HG03575 (cell line): ENCODE data around the gene CCDC9B.

Experiments
- ATAC-seq: cut with Tn5 transposase; IDR thresholded peaks from one replicate; pipeline ENCODE4 v1.9.1; 2021; ENCODE audit not compliant: unreplicated experiment, insufficient number of reproducible peaks, low FRiP score; ENCODE audit errors: extremely low read depth

The CCDC9B gene

GRCh38 chr15:40300367-40300766, 40.4 kb downstream of the CCDC9B start:
- ATAC-seq = no peak

- no peak for ATAC-seq
Observed at GRCh38 chr15:40298216-40298935, 42.4 kb downstream of the CCDC9B start.

GRCh38 chr15:40297356-40297755, 43.4 kb downstream of the CCDC9B start:
- no peak for ATAC-seq

DNA sequence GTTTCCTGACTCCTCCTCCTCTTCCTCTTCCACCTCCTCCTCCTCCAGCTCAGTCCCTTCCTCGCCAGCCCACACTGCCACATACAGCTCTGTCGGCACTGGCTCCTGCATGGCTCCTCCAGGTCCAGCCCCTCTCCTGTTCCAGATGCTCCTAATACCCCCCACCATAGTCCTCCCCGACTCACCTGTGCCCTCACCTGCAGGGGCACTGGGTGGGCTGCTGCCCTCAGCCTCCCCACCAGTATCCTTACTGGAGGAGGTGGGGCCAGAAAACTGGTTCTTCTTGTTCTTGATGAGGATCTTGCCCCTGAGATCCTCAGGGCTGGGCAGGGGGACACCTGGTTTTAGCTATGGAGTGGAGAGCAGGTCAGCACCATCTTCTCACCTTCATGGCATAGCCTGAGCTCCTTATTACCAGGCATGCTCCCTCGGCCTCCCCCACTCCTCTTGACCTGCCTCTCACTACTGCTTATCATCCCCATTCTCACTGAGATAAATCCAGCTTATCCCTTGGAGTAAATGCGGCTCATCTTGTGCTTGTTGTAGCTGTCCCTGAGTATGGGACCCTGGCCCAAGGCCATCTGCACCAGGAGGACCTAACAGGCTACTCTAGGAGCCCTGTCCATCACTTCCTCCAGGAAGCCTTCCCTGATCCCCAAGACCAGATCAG, 44.0 kb downstream of the CCDC9B start:
- ATAC-seq = no peak

DNA sequence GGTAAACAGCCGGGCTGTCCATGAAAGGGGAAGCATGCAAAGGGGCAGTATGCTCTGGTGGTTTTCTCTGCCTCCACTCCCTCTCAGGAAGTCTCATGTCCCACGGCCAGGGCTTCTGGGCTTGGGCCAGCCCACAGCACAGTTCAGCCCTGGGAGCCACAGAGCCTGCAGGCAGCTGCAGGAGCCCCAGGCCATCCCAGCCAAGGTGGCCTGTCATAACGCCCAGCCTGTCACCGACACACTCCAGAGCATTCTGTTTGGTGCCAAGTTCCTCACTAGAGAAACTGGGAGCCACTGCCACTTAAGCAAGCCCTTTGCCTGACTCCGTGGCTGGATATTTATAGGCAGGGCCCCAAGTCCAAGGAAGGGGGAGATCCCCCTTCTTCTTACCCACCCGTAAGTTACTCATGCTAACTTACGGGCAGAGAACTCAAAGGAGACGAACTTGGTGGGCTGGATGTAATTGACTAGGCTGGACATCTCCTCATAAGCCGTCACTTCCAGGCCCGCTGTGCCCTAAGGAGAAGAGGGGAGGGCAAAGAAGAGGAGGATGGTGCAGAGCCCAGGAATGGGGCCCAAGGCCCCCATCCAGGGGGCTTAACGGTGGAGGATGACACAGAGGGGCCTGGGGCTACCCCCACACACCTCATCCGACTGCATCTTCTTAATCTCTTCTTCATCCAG, 44.7 kb downstream of the CCDC9B start:
- ATAC-seq = no peak

- ATAC-seq = no peak
Observed at GRCh38 chr15:40295297-40295696, 45.4 kb downstream of the CCDC9B start.

- no peak for ATAC-seq
Observed at GRCh38 chr15:40293905-40294895, 46.5 kb downstream of the CCDC9B start.

GRCh38 chr15:40293006-40293405, 47.7 kb downstream of the CCDC9B start:
- ATAC-seq = no peak

- ATAC-seq = no peak
Observed at GRCh38 chr15:40292246-40292645, 48.5 kb downstream of the CCDC9B start.

DNA sequence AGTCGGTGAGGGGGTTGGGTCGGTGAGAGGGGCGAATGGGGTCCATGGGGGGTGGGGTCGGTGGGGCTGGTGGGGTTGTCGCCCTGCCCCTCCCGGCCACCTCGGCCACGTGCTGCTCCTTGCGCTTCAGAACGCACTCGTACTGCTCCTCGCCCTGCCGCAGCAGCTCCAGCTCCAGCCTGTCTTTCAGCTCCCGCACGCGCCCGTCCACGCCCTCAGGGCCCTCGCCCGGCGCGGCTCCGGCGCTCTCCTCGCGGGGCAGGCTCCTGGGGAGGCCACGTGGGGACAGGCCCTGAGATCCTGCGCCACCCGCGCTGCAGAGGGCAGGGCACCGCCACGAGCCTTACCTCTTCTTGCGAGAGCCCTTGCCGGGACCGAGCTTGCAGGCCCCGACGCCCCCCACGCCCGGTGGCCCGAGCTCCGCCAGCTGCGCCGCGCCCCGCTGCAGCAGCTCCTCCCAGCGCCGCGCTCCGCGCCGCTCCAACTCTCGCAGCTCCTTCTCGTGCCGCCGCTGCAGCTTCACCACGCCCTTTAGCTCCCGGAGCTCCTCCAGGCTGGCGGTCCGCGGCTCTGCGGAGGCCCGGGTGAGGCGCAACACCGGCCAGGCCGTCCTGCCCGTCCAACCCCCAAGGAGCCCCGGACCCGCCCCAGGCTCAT, 49.7 kb downstream of the CCDC9B start:
- ATAC-seq = no peak

- no peak for ATAC-seq
Observed at GRCh38 chr15:40290545-40290917, 50.2 kb downstream of the CCDC9B start.

- no peak for ATAC-seq
Observed at GRCh38 chr15:40289140-40289775, 51.5 kb downstream of the CCDC9B start.

GRCh38 chr15:40287968-40288367, 52.8 kb downstream of the CCDC9B start:
- no peak for ATAC-seq

DNA sequence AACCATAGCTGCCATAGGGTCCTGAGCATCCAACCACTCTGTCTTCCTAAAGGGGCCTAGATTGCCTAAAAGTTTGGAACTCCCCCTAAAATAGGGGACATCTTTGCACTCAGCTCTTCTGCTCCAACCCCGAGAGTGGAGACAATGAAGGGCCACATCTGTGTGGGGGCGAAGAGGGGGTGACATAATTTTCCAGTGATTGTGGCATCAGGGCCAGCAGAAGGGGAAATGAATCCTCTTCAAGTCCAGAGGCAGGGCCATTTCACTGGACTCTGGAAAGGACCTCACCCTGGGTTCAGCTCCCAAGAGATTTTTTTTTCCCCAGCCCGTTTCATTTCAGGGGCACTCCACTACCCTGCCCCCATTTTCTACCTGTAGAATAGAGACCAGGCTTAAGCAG, 53.2 kb downstream of the CCDC9B start:
- no peak for ATAC-seq

DNA sequence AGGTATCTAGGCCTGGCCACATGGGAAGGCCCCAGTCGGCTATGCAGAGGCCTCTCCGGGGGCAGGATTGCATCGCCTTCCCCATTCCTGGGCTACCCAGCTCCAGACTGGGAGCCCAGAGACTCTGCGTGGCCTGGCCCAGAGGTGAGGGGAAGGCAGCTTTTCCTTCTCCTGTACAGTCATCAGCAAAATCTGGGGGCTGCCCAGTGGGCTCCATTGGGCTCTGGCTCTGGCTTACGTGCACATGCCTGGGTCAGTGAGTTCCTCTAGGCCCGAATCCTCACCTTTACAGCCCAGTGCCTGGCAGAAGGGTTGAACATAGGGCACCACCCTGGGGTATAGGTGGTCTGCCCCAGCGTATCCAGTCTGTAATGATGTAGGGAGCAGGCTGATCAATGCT, 53.9 kb downstream of the CCDC9B start:
- ATAC-seq = no peak

- no peak for ATAC-seq
Observed at GRCh38 chr15:40286061-40286532, 54.6 kb downstream of the CCDC9B start.

DNA sequence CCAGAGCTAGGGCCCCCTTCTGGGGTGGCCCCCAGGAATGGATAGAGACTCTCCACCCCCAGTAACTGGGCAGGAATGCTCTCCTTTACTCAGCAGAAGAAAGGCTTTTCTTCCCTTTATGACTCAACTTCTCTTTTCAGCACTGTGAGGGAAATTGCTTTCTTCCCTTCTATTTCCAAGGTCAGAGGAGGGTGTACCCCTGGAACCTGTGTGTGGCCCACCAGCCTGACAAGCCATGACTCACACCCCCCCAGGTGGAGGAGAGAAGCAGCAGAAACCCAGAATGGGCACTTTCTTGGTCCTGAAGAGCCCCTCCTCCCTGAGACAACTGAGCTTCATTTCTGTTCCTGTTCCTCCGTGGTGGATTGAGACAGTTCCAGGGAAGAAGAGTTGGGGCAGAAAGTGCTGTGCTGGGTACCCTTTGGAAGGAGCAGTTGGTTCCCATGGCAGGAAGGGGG, 55.2 kb downstream of the CCDC9B start:
- no peak for ATAC-seq

- no peak for ATAC-seq
Observed at GRCh38 chr15:40285151-40285550, 55.6 kb downstream of the CCDC9B start.
